GM18909 (cell line): ENCODE results near the gene NT5C2.
A peak's percentile ranks its signal among the peaks of the same experiment; 100 is the strongest.
"Not testable (repeated sequence)": the region's sequence is repeated elsewhere in the genome, so short reads cannot be mapped to it uniquely, and the experiment has no call there.

Source experiments
- ATAC-seq: cut with Tn5 transposase; IDR thresholded peaks from one replicate; pipeline ENCODE4 v1.9.1; 2021; ENCODE audit warnings: mild to moderate bottlenecking; ENCODE audit not compliant: unreplicated experiment, poor library complexity

Gene NT5C2

GRCh38 chr10:103203466-103203865 is 10.4 kb upstream of the NT5C2 start:
- ATAC-seq = no peak

GRCh38 chr10:103202319-103202718 is 9.2 kb upstream of the NT5C2 start:
- ATAC-seq = no peak

GRCh38 chr10:103199488-103199887 is 6.4 kb upstream of the NT5C2 start:
- ATAC-seq = no peak

GRCh38 chr10:103198648-103199047 is 5.6 kb upstream of the NT5C2 start:
- ATAC-seq = no peak

- ATAC-seq = no peak
Observed at GRCh38 chr10:103197903-103198302, 4.8 kb upstream of the NT5C2 start.

GRCh38 chr10:103197174-103197573 is 4.1 kb upstream of the NT5C2 start:
- no peak for ATAC-seq

- ATAC-seq = no peak
Observed at GRCh38 chr10:103196516-103196915, 3.4 kb upstream of the NT5C2 start.

- no peak for ATAC-seq
Observed at GRCh38 chr10:103193820-103194529, 903 bp upstream of the NT5C2 start.

- ATAC-seq = peak; percentile 67
Observed at GRCh38 chr10:103192451-103193106, 493 bp downstream of the NT5C2 start.

GRCh38 chr10:103192089-103192450 is 1.0 kb downstream of the NT5C2 start:
- no peak for ATAC-seq

- not testable (repeated sequence) for ATAC-seq
Observed at GRCh38 chr10:103191198-103191597, 1.9 kb downstream of the NT5C2 start.

- no peak for ATAC-seq
Observed at GRCh38 chr10:103188853-103189252, 4.2 kb downstream of the NT5C2 start.

- no peak for ATAC-seq
Observed at GRCh38 chr10:103186128-103186527, 6.9 kb downstream of the NT5C2 start.

GRCh38 chr10:103184615-103185014 is 8.5 kb downstream of the NT5C2 start:
- ATAC-seq = no peak

- not testable (repeated sequence) for ATAC-seq
Observed at GRCh38 chr10:103183991-103184451, 9.1 kb downstream of the NT5C2 start.

- ATAC-seq = peak; percentile 70
Observed at GRCh38 chr10:103181244-103181643, 11.8 kb downstream of the NT5C2 start.

- no peak for ATAC-seq
Observed at GRCh38 chr10:103180491-103180890, 12.6 kb downstream of the NT5C2 start.

- no peak for ATAC-seq
Observed at GRCh38 chr10:103177123-103177522, 15.9 kb downstream of the NT5C2 start.

GRCh38 chr10:103175580-103176285 is 17.3 kb downstream of the NT5C2 start:
- ATAC-seq = no peak

GRCh38 chr10:103174324-103174723 is 18.7 kb downstream of the NT5C2 start:
- ATAC-seq = not testable (repeated sequence)

GRCh38 chr10:103171278-103171677 is 21.8 kb downstream of the NT5C2 start:
- ATAC-seq = no peak
